ENCODE data around the gene MED4. TPM values are rescaled to one million over a fixed set of nuclear protein-coding genes. Genes with fewer than 3 reads are reported as not detected.
A peak's percentile ranks its signal among the peaks of the same experiment; 100 is the strongest.

Gene MED4
- polyA plus RNA-seq, 4 donors: 50.9 to 69.4 (median 66.6) TPM

DNA sequence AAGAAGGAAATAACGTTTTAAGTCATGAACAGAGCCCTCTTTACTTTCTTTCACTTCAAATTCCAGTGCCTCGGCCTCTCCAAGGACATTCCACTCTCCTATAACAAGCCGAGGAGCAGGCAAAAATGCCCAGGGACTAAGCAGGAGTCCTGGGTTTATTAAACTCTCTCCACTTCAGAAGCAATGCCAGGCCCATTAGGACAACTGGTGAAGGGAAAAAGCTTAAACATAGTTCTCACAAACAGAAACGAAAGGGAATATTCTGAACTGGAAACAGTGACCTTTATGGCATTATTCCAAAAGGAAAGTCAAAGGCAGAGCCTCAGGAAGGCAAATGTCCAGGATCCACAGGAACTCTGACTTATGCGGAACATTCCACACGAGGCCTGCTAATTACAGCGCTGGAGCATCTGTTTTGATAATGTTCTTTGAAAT is 30.9 kb upstream of the MED4 start:
- Histone ChIP-seq H3K36me3 (ENCODE audit: control insufficient read depth in 3 of 3, insufficient read depth in 2 of 3, low read depth in 1 of 3, low read length in 3 of 3) (no peaks in the 10 kb centered on the region), H3K4me3 (ENCODE audit: low read depth in 1 of 3, low read length in 3 of 3) (no peak overlapping the region), H3K27ac (ENCODE audit: low read depth in 1 of 3, low read length in 2 of 3) (peak overlapping the region; percentile 24 to 28 (median 25)), H3K4me1 (ENCODE audit: control insufficient read depth in 3 of 3, insufficient read depth in 2 of 3, low read depth in 1 of 3, low read length in 2 of 3) (peaks cover 4 to 7% (median 5%) of the 10 kb centered on the region in 3 donors), H3K27me3 (ENCODE audit: control insufficient read depth in 3 of 3, insufficient read depth in 3 of 3, low read length in 3 of 3) (no peaks in the 10 kb centered on the region), H3K9me3 (ENCODE audit: control insufficient read depth in 2 of 2, insufficient read depth in 1 of 2, low read depth in 1 of 2, low read length in 1 of 2) (no peaks in the 10 kb centered on the region)
- 20 to 32% (median 28%) methylated on average over 7 of the region's 7 CpGs for WGBS, 3 donors
- DNase-seq (peak in 1 of 2 donors; percentile 60), FAIRE-seq (no peak)

DNA sequence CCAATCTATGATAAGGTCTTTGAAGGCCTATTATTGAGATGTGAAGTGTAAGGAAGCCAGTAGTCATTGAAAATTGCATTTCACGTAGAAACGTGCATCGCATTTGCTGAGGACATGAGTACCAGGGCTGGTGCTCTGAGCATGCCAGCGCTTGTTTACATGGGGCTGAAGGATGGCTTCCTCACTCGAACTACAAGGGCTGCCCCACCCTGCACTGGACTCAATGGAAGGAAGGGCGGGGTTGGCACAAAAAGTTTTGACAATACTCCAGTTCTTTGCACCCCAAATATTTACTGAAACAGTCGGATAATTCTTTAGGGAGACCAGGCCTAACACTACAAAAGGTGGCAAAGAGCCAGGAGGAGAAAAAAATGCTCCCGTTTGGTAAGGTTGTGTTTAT is 28.9 kb upstream of the MED4 start:
- no peaks in the 10 kb centered on the region for H3K27me3 ChIP-seq (ENCODE audit: control insufficient read depth in 3 of 3, insufficient read depth in 3 of 3, low read length in 3 of 3)
- DNase-seq (no peak), FAIRE-seq (no peak)
- H3K4me3 ChIP-seq (ENCODE audit: low read depth in 1 of 3, low read length in 3 of 3): no peak overlapping the region
- peak overlapping the region in 1 of 3 donors; percentile 5 for H3K27ac ChIP-seq (ENCODE audit: low read depth in 1 of 3, low read length in 2 of 3)
- no peaks in the 10 kb centered on the region for H3K9me3 ChIP-seq (ENCODE audit: control insufficient read depth in 2 of 2, insufficient read depth in 1 of 2, low read depth in 1 of 2, low read length in 1 of 2)
- H3K4me1 ChIP-seq (ENCODE audit: control insufficient read depth in 3 of 3, insufficient read depth in 2 of 3, low read depth in 1 of 3, low read length in 2 of 3): peaks cover 5 to 7% (median 7%) of the 10 kb centered on the region in 3 donors
- no peaks in the 10 kb centered on the region for H3K36me3 ChIP-seq (ENCODE audit: control insufficient read depth in 3 of 3, insufficient read depth in 2 of 3, low read depth in 1 of 3, low read length in 3 of 3)
- WGBS, 3 donors: 51 to 65% (median 64%) methylated on average over 8 of the region's 8 CpGs

DNA sequence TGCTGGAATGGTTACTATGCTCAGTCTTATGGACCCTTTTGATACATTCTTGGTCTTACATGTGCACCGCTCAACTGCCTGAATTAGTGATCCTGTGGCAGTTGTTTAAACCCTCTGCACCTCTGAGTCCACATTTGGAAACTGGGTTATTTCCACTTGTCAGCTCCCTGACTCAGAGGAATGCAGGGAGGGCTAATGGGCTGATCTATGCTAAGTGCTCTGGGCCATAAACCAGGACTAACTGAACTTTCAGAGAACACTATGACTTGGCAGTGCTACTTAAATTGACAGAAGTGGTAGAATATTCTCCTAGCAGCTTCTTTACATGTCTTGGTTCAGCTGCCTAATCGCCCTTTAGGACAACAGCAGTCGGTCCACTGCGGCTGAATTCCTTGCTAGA is 26.8 kb upstream of the MED4 start:
- Histone ChIP-seq H3K9me3 (ENCODE audit: control insufficient read depth in 2 of 2, insufficient read depth in 1 of 2, low read depth in 1 of 2, low read length in 1 of 2) (no peaks in the 10 kb centered on the region), H3K36me3 (ENCODE audit: control insufficient read depth in 3 of 3, insufficient read depth in 2 of 3, low read depth in 1 of 3, low read length in 3 of 3) (no peaks in the 10 kb centered on the region), H3K4me1 (ENCODE audit: control insufficient read depth in 3 of 3, insufficient read depth in 2 of 3, low read depth in 1 of 3, low read length in 2 of 3) (peaks cover 0 to 5% (median 0%) of the 10 kb centered on the region in 3 donors), H3K4me3 (ENCODE audit: low read depth in 1 of 3, low read length in 3 of 3) (no peak overlapping the region), H3K27ac (ENCODE audit: low read depth in 1 of 3, low read length in 2 of 3) (peak overlapping the region in 1 of 3 donors; percentile 39), H3K27me3 (ENCODE audit: control insufficient read depth in 3 of 3, insufficient read depth in 3 of 3, low read length in 3 of 3) (no peaks in the 10 kb centered on the region)
- peak in 1 of 2 donors; percentile 25 for DNase-seq
- FAIRE-seq: no peak
- 89 to 95% (median 92%) methylated on average over 4 of the region's 4 CpGs for WGBS, 3 donors

DNA sequence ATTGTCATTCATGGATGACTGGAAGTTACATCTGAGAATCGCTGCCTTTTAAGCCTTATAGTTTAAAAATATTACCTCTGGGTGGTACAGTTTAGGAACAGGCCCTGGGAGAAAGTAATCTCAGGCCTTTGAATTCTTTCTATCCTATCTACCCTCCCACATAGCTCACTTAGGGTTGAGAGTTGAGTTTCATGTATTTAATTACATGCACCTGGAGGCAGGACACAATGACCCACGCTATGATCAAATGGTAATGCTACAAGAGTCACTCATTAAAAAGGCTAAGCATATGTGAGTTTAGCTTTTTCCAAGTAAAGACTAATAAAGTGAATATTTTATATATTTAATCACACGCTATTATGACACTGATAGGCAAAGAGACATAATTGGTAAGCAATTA is 25.3 kb upstream of the MED4 start:
- Histone ChIP-seq H3K9me3 (ENCODE audit: control insufficient read depth in 2 of 2, insufficient read depth in 1 of 2, low read depth in 1 of 2, low read length in 1 of 2) (no peaks in the 10 kb centered on the region), H3K27ac (ENCODE audit: low read depth in 1 of 3, low read length in 2 of 3) (no peak overlapping the region), H3K27me3 (ENCODE audit: control insufficient read depth in 3 of 3, insufficient read depth in 3 of 3, low read length in 3 of 3) (no peaks in the 10 kb centered on the region), H3K4me3 (ENCODE audit: low read depth in 1 of 3, low read length in 3 of 3) (no peak overlapping the region), H3K4me1 (ENCODE audit: control insufficient read depth in 3 of 3, insufficient read depth in 2 of 3, low read depth in 1 of 3, low read length in 2 of 3) (peaks cover 0 to 5% (median 0%) of the 10 kb centered on the region in 3 donors), H3K36me3 (ENCODE audit: control insufficient read depth in 3 of 3, insufficient read depth in 2 of 3, low read depth in 1 of 3, low read length in 3 of 3) (no peaks in the 10 kb centered on the region)
- FAIRE-seq (no peak), DNase-seq (no peak)
- WGBS, 3 donors: 82 to 92% (median 87%) methylated on average over 3 of the region's 3 CpGs

DNA sequence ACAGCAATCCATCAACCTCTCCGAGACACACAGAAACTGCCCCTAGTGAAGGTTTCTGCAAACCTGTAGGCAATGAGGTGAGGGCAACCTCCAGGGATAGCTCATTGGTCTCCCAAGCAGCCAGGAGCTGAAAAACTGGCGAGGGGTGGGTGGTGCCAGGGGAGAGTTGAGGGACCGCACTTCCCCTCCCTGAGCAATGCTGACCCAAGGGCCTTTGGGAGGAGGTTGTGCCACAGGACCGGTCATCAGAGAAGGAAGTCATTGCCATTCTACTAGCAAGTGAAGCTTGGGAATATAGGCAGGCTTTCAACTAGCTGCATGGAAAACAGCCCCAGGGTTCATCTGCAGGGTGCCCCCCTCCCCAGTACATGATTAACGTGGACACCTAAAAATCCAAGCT is 23.1 kb upstream of the MED4 start:
- Histone ChIP-seq H3K27me3 (ENCODE audit: control insufficient read depth in 3 of 3, insufficient read depth in 3 of 3, low read length in 3 of 3) (no peaks in the 10 kb centered on the region), H3K27ac (ENCODE audit: low read depth in 1 of 3, low read length in 2 of 3) (no peak overlapping the region), H3K4me3 (ENCODE audit: low read depth in 1 of 3, low read length in 3 of 3) (no peak overlapping the region), H3K36me3 (ENCODE audit: control insufficient read depth in 3 of 3, insufficient read depth in 2 of 3, low read depth in 1 of 3, low read length in 3 of 3) (no peaks in the 10 kb centered on the region), H3K4me1 (ENCODE audit: control insufficient read depth in 3 of 3, insufficient read depth in 2 of 3, low read depth in 1 of 3, low read length in 2 of 3) (peaks cover 0 to 5% (median 0%) of the 10 kb centered on the region in 3 donors), H3K9me3 (ENCODE audit: control insufficient read depth in 2 of 2, insufficient read depth in 1 of 2, low read depth in 1 of 2, low read length in 1 of 2) (no peaks in the 10 kb centered on the region)
- 89 to 92% (median 89%) methylated on average over 5 of the region's 5 CpGs for WGBS, 3 donors
- DNase-seq (no peak), FAIRE-seq (no peak)

DNA sequence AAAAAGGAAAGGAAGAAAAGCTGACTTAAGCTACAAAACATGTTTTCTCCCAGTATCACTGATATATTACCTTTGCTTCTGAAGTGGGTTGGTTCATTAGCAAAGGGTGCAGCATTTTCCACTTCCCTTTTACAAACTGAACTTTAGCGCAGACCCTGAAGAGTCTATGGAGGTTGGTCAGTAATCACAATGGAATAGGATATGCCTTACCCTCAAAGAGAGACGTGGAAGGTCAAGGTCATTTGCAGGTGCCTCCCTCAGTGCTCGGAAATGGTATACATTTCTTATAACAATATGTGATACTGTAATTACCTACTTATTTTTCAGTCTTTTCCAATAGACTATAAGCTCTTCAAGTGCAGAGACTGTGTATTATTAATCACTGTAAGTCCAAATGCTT is 21.9 kb upstream of the MED4 start:
- peaks cover 0 to 5% (median 0%) of the 10 kb centered on the region in 3 donors for H3K4me1 ChIP-seq (ENCODE audit: control insufficient read depth in 3 of 3, insufficient read depth in 2 of 3, low read depth in 1 of 3, low read length in 2 of 3)
- H3K36me3 ChIP-seq (ENCODE audit: control insufficient read depth in 3 of 3, insufficient read depth in 2 of 3, low read depth in 1 of 3, low read length in 3 of 3): no peaks in the 10 kb centered on the region
- H3K9me3 ChIP-seq (ENCODE audit: control insufficient read depth in 2 of 2, insufficient read depth in 1 of 2, low read depth in 1 of 2, low read length in 1 of 2): no peaks in the 10 kb centered on the region
- no peaks in the 10 kb centered on the region for H3K27me3 ChIP-seq (ENCODE audit: control insufficient read depth in 3 of 3, insufficient read depth in 3 of 3, low read length in 3 of 3)
- FAIRE-seq: no peak
- 44 to 52% (median 52%) methylated on average over 3 of the region's 3 CpGs for WGBS, 3 donors
- no peak for DNase-seq
- no peak overlapping the region for H3K27ac ChIP-seq (ENCODE audit: low read depth in 1 of 3, low read length in 2 of 3)
- H3K4me3 ChIP-seq (ENCODE audit: low read depth in 1 of 3, low read length in 3 of 3): no peak overlapping the region

DNA sequence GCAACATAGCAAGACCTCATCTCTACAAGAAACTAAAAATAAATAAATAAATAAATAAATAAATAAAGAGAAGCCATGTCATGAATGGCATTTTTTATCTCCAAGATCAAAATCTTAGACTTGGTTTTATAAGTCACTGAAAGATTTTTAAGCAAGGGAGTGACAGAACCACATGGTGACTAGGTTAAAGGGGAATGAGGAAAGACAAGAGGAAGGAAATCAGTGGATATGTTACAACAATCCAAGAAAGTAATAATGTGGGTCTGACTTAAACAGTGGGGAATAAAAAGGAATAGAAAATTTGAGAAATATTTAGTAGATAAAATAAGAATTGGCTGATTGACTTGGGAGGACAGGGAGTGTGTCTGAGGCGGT is 18.8 kb upstream of the MED4 start:
- Histone ChIP-seq H3K27me3 (ENCODE audit: control insufficient read depth in 3 of 3, insufficient read depth in 3 of 3, low read length in 3 of 3) (no peaks in the 10 kb centered on the region), H3K36me3 (ENCODE audit: control insufficient read depth in 3 of 3, insufficient read depth in 2 of 3, low read depth in 1 of 3, low read length in 3 of 3) (no peaks in the 10 kb centered on the region), H3K4me3 (ENCODE audit: low read depth in 1 of 3, low read length in 3 of 3) (no peak overlapping the region), H3K4me1 (ENCODE audit: control insufficient read depth in 3 of 3, insufficient read depth in 2 of 3, low read depth in 1 of 3, low read length in 2 of 3) (peaks cover 0 to 2% (median 0%) of the 10 kb centered on the region in 3 donors), H3K27ac (ENCODE audit: low read depth in 1 of 3, low read length in 2 of 3) (no peak overlapping the region), H3K9me3 (ENCODE audit: control insufficient read depth in 2 of 2, insufficient read depth in 1 of 2, low read depth in 1 of 2, low read length in 1 of 2) (no peaks in the 10 kb centered on the region)
- DNase-seq: no peak
- no peak for FAIRE-seq
- WGBS, 3 donors: 93 to 100% (median 95%) methylated on average over 1 of the region's 1 CpG

DNA sequence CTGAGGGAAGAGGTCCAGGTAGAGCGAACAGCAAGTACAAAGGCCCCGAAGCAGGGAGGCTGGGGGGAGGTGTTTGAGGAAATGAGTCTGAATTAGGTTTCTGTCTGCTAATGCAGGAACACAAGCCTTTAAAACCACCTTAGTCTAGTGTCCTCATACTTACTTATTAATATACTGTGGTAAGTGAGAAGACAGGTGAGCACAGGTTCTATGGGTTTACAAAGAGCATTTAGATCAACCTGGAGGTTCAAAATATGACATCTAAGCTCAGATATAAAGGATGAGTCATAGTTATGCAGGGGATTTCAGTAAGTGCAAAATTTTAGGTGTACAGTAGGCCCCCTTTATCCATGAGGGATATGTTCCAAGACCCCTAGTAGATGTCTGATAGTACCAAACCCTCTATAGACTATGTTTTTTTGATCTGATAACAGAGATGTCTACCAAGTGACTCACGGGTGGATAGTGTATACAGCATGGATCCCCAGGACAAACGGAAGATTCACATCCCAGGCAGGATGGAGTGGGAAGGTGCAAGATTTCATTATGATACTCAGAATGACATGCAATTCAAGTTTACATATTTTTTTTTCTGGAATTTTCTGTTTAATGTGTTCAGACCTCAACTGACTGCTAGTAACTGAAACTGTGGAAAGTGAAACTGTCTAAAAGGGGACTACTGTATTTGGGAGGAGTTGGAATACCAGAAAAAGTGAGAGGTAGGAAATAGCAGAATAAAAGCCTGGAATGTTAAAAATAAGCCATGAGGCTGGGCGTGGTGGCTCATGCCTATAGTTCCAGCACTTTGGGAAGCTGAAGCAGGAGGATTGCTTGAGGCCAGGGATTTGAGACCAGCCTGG is 18.2 kb upstream of the MED4 start:
- WGBS, 3 donors: 68 to 77% (median 74%) methylated on average over 5 of the region's 5 CpGs
- no peak overlapping the region for H3K4me3 ChIP-seq (ENCODE audit: low read depth in 1 of 3, low read length in 3 of 3)
- no peaks in the 10 kb centered on the region for H3K9me3 ChIP-seq (ENCODE audit: control insufficient read depth in 2 of 2, insufficient read depth in 1 of 2, low read depth in 1 of 2, low read length in 1 of 2)
- no peak overlapping the region for H3K27ac ChIP-seq (ENCODE audit: low read depth in 1 of 3, low read length in 2 of 3)
- no peaks in the 10 kb centered on the region for H3K27me3 ChIP-seq (ENCODE audit: control insufficient read depth in 3 of 3, insufficient read depth in 3 of 3, low read length in 3 of 3)
- no peak for DNase-seq
- H3K4me1 ChIP-seq (ENCODE audit: control insufficient read depth in 3 of 3, insufficient read depth in 2 of 3, low read depth in 1 of 3, low read length in 2 of 3): peaks cover 0 to 2% (median 0%) of the 10 kb centered on the region in 3 donors
- no peaks in the 10 kb centered on the region for H3K36me3 ChIP-seq (ENCODE audit: control insufficient read depth in 3 of 3, insufficient read depth in 2 of 3, low read depth in 1 of 3, low read length in 3 of 3)
- FAIRE-seq: no peak
